ENCODE results near the gene MRGPRE. TPM values are rescaled to one million over a fixed set of nuclear protein-coding genes. Genes with fewer than 3 reads are reported as not detected.

Gene MRGPRE
- total and polyA plus RNA-seq, 8 donors, result 0.16 to 0.58 (median 0.23) TPM; not detected in 1

DNA sequence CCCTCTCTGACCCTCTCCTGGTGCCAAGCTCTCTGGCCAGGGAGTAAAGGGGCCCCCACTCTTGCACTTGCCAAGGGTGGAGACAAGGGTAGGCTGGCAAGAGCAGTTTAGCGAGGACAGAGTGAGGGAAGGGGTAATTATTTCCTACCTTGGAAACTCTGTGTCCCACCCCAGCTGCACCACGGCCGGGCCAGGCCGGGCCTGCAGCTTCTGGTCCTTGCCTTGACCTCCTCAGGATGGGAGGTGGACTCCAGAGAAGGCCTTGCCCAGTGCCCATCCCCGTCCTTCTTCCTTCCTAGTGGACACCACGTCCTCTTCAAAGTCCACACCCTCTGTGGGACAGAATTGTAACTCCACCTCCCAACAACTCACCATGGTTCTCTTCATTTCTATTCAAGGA lies 48.7 kb downstream of the MRGPRE start:
- ATAC-seq, result no peak
- Histone ChIP-seq H3K4me3 (no peak overlapping the region), H3K4me1 (no peaks in the 10 kb centered on the region), H3K36me3 (no peaks in the 10 kb centered on the region), H3K27me3 (no peaks in the 10 kb centered on the region), H3K27ac (no peak overlapping the region), H3K9me3 (no peaks in the 10 kb centered on the region)
- 81 to 83% methylated on average over 6 of the region's 6 CpGs for WGBS, 2 donors
- TF ChIP-seq, protein P1, sequence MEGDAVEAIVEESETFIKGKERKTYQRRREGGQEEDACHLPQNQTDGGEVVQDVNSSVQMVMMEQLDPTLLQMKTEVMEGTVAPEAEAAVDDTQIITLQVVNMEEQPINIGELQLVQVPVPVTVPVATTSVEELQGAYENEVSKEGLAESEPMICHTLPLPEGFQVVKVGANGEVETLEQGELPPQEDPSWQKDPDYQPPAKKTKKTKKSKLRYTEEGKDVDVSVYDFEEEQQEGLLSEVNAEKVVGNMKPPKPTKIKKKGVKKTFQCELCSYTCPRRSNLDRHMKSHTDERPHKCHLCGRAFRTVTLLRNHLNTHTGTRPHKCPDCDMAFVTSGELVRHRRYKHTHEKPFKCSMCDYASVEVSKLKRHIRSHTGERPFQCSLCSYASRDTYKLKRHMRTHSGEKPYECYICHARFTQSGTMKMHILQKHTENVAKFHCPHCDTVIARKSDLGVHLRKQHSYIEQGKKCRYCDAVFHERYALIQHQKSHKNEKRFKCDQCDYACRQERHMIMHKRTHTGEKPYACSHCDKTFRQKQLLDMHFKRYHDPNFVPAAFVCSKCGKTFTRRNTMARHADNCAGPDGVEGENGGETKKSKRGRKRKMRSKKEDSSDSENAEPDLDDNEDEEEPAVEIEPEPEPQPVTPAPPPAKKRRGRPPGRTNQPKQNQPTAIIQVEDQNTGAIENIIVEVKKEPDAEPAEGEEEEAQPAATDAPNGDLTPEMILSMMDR (IDR thresholded peaks at IDR 0.05), result no peak
- no peak for FAIRE-seq
- intact Hi-C loops (cut with DNase I), result no loop called here
- DNase-seq, result no peak

DNA sequence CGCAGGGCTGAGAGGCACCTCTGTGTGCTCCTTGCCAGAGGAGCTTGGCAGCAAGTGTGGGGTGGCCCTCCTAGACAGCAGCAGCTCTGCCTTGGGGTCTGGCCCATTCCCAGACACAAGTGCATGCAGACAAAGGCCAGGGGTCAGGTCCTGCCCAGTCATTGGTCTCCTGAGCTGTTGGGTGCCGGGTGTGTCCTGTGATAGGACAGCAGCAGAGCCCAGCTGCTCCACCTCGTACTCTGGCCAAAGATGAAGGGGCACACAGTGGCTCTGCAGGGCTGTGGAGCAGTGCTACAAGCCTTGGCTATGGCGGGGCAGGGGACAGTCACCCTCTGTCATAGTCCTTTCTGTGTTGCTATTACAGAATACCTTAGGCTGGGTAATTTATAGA lies 49.8 kb downstream of the MRGPRE start:
- Histone ChIP-seq H3K27me3 (no peaks in the 10 kb centered on the region), H3K27ac (no peak overlapping the region), H3K4me1 (no peaks in the 10 kb centered on the region), H3K9me3 (no peaks in the 10 kb centered on the region), H3K4me3 (no peak overlapping the region), H3K36me3 (no peaks in the 10 kb centered on the region)
- WGBS, 2 donors, result 91% methylated on average over 4 of the region's 4 CpGs
- intact Hi-C loops (cut with DNase I), result no loop called here
- ATAC-seq, result no peak
- no peak for DNase-seq
- no peak for FAIRE-seq
- TF ChIP-seq, protein P1 (IDR thresholded peaks at IDR 0.05), result no peak

DNA sequence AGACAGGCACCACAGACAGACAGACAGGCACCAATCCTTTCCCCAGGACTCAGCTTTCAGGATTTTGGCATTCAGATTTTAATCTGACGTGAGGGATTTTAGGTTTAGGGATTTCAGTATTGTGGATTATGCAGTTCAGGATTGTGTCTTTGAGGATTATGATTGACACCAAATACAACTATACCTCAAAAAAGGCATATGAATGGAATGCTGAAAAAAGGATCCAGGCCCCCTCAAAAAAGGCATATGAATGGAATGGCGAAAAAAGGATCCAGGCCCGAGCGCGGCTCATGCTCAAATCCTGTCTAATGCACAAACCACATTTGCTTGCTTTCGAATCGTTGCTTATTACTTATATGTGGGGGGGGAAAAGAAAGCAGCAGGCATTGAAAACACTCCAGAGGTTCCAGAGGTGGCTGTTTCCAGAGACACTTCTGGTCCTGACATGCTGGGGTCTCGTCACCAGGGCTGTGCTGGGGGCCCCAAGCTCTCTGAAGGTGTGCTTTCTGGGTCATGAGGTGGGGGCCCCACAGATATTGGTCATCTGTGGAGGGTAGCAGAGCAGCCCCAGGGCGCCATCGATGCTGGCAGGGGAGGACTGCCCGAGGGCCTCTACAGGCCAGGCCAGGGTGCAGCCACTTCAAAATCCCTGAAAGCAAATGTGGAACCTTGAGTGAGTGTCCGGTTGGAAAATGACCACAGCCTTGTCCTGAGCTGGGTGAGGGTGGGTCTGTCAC lies 50.3 kb downstream of the MRGPRE start:
- Histone ChIP-seq H3K4me1 (no peaks in the 10 kb centered on the region), H3K27me3 (no peaks in the 10 kb centered on the region), H3K9me3 (no peaks in the 10 kb centered on the region), H3K4me3 (no peak overlapping the region), H3K27ac (no peak overlapping the region), H3K36me3 (no peaks in the 10 kb centered on the region)
- no peak for FAIRE-seq
- ATAC-seq, result no peak
- 86 to 90% methylated on average over 10 to 12 of the region's 12 CpGs for WGBS, 2 donors
- no peak for DNase-seq
- TF ChIP-seq, protein P1 (IDR thresholded peaks at IDR 0.05), result no peak
- intact Hi-C loops (cut with DNase I), result no loop called here

DNA sequence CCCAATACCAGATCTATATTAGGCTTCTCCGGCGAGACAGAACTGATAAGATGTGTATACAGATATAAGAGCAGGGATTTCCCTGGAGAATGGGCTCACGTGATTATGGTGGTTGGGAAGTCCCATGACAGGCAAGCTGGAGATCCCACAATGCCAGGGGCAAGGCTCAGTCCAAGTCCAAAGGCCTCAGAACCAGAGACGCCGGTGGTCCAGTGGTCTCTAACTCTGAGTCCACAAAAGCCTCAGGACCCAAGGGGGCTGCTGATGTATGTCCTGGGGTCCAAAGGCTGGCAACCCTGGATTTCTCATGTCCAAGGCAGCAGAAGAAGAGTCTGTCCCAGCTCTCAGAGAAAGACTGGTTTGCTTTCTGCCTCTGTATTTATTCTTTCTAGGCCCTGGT lies 51.3 kb downstream of the MRGPRE start:
- no peak for FAIRE-seq
- 73 to 77% methylated on average over 5 of the region's 5 CpGs for WGBS, 2 donors
- Histone ChIP-seq H3K27ac (no peak overlapping the region), H3K9me3 (no peaks in the 10 kb centered on the region), H3K27me3 (no peaks in the 10 kb centered on the region), H3K4me1 (no peaks in the 10 kb centered on the region), H3K36me3 (no peaks in the 10 kb centered on the region), H3K4me3 (no peak overlapping the region)
- ATAC-seq, result no peak
- DNase-seq, result no peak
- TF ChIP-seq, protein P1 (IDR thresholded peaks at IDR 0.05), result no peak
- intact Hi-C loops (cut with DNase I), result no loop called here

DNA sequence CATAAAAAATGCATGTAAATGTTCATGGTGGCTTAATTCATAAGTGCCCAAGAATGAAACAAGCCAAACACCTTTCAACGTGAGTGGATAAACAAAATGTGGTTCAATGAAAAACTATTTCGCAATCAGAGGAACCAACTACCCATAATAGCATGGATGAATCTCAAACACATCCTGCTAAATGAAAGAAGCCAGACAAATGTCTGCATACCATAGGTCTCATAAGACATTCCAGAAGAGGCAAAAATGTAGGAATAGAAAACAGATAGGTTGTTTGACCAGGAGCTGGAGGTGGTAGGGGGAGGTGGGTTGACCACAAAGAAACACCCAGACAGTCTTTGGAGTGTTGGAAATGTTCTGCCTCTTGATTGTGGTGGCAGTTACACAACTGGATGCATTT lies 53.9 kb downstream of the MRGPRE start:
- H3K27me3 ChIP-seq, result no peaks in the 10 kb centered on the region

More for the DNA sequence above, 53.9 kb downstream of the MRGPRE start:
- Histone ChIP-seq H3K36me3 (no peaks in the 10 kb centered on the region), H3K4me1 (no peaks in the 10 kb centered on the region), H3K27ac (no peak overlapping the region), H3K9me3 (no peaks in the 10 kb centered on the region), H3K4me3 (no peak overlapping the region)
- intact Hi-C loops (cut with DNase I), result no loop called here
- ATAC-seq (no peak), FAIRE-seq (no peak), DNase-seq (no peak)
- WGBS, 2 donors, result 44 to 47% methylated on average over 2 of the region's 2 CpGs
- TF ChIP-seq, protein P1 (IDR thresholded peaks at IDR 0.05), result no peak

Data from pancreas (tissue), 10 donors.